ENCODE results near the gene SHISAL2A.

Gene SHISAL2A

DNA sequence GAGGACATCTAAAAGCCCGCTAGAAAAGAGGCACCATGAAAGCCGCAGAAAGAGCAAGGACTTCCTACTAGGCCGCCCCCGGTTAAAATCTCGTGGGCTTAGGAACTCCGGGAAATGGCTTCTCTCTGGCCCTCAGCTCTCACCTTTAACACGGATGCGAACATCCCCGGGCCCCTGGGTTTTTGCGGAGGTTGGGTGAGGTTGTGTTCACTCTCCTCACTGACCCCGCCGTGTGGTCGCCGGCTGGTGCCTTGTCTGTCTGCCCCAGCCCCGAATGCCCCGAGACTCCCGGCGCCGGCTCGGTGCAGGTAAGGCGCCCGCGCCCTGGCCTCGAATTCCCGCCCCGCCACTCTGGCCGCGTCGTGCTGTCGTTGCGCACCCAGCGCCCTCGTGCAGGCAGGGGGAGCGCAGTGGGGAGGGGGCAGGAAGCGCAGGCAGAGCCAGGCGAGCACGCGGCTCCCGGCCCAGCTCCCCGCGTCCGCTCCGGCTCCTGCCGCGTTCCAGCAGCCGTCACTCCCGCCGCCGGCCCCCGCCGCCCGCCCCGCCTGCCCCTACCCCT is at the start of gene SHISAL2A:
SHISAL2A (plus strand) TSS at position 437 of the 559 bp plus-strand sequence. CDS start 326 bp downstream, outside the sequence.
- DNase-seq = no peak

- no peak for DNase-seq
These were observed 47.5 kb upstream of the SHISAL2A start for GRCh38 chr1:52585474-52585873.

DNA sequence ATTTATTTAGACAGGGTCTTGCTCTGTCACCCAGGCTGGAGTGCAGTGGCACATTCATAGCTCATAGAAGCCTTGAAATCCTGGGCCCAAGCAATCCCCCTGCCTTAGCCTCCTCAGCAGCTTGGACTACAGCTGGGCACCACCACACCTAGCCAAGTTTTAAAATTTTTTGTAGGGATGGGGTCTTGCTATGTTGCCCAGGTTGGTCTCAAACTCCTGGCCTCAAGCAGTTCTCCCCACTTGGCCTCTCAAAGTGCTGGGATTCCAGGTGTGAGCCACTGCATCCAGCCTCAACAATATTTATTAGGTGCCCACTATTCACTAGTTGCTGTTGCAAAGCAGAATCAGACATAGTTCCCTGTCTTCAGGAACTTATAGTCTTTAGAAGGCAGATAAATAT is 44.9 kb upstream of the SHISAL2A start:
- no peak for DNase-seq

- DNase-seq = no peak
These were observed 44.4 kb upstream of the SHISAL2A start for GRCh38 chr1:52588535-52588934.

GRCh38 chr1:52590266-52590665 is 42.7 kb upstream of the SHISAL2A start:
- DNase-seq = no peak

DNA sequence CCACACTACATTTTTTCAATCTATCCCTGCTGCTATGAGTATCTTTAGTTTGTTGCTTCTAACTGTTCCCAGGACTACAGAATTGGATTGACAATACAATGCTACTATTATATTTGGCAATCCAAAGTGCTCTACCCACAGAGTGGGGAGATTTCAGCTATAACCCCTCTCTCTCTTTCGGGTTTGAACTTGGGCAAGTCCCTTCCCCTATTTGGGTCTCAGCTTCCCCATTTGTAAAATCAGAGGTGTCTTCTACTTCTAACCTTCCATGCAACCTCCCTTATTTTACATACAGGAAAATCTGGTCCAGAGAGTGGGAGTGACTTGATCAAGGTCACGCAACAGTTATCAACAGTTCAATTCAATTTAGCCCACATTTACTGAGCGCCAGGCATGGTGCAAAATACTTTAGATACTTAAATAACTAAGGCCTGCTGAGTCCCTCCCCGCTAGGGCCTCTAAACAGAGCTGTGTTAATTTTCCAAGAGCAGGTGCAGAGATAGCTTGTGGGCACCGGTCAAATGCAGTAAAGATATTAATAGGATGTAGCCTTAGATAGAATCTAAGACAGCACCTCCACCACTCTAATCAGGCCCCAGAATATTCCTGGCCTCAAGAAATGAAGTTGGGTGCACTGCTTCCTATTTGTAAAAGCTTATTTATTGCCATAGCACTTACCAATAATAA is 40.2 kb upstream of the SHISAL2A start:
- no peak for DNase-seq

DNA sequence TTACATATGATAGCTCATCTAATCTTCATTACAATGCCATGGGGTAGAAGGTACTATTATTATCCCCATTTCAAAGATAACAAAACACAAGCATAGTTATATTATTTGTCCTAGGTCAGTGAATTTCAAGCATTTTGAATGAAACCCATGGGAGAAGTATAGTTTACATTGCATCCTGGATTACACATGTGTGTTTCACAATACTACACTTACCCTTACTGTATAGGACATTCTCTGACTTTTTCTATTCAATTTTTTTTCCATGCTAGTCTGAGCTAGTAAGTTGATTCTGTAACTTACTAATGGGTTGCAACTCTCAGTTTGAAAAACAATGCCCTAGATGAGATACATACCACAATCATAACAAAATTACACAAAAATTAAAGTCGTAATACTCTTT is 39.5 kb upstream of the SHISAL2A start:
- DNase-seq = no peak

GRCh38 chr1:52595061-52595460 is 37.9 kb upstream of the SHISAL2A start:
- DNase-seq = no peak

- DNase-seq = no peak
These were observed 35.1 kb upstream of the SHISAL2A start for GRCh38 chr1:52597912-52598311.

- no peak for DNase-seq
These were observed 34.2 kb upstream of the SHISAL2A start for GRCh38 chr1:52598729-52599128.

DNA sequence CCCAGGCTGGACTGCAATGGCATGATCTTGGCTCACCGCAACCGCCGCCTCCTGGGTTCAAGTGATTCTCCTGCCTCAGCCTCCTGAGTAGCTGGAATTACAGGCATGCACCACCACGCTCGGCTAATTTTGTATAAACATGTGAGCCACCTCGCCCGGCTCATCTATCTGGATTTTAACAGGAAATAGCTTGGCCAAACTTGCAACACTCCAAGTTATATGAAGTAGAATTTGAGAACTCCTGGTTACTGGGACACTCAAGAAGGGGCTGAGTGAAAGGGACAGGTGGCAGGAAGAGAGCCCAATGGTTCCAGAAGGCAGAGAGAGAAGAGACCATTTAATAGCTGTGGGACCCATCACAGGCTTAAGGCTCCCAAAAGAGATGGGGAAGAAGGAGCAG is 33.7 kb upstream of the SHISAL2A start:
- no peak for DNase-seq

GRCh38 chr1:52600533-52601179 is 32.3 kb upstream of the SHISAL2A start:
- no peak for DNase-seq

GRCh38 chr1:52601519-52601918 is 31.4 kb upstream of the SHISAL2A start:
- no peak for DNase-seq

- no peak for DNase-seq
These were observed 30.7 kb upstream of the SHISAL2A start, which contains the start of gene GPX7 for GRCh38 chr1:52601991-52602855. Gene GPX7, plus strand, starts transcription at chr1:52602371. Its CDS starts 39 bp downstream, at chr1:52602410.

- DNase-seq = no peak
These were observed 29.9 kb upstream of the SHISAL2A start for GRCh38 chr1:52602856-52603600.

GRCh38 chr1:52603630-52604029 is 29.3 kb upstream of the SHISAL2A start:
- no peak for DNase-seq

GRCh38 chr1:52604063-52604770 is 28.8 kb upstream of the SHISAL2A start:
- DNase-seq = no peak

GRCh38 chr1:52613636-52614373 is 19.2 kb upstream of the SHISAL2A start:
- DNase-seq = no peak

- no peak for DNase-seq
These were observed 18.3 kb upstream of the SHISAL2A start for GRCh38 chr1:52614671-52615070.

- no peak for DNase-seq
These were observed 17.4 kb upstream of the SHISAL2A start for GRCh38 chr1:52615489-52616042.

GRCh38 chr1:52621950-52622349 is 11.0 kb upstream of the SHISAL2A start:
- DNase-seq = no peak
